Measurements from ENCODE around the gene TRIM59.

Gene TRIM59

DNA sequence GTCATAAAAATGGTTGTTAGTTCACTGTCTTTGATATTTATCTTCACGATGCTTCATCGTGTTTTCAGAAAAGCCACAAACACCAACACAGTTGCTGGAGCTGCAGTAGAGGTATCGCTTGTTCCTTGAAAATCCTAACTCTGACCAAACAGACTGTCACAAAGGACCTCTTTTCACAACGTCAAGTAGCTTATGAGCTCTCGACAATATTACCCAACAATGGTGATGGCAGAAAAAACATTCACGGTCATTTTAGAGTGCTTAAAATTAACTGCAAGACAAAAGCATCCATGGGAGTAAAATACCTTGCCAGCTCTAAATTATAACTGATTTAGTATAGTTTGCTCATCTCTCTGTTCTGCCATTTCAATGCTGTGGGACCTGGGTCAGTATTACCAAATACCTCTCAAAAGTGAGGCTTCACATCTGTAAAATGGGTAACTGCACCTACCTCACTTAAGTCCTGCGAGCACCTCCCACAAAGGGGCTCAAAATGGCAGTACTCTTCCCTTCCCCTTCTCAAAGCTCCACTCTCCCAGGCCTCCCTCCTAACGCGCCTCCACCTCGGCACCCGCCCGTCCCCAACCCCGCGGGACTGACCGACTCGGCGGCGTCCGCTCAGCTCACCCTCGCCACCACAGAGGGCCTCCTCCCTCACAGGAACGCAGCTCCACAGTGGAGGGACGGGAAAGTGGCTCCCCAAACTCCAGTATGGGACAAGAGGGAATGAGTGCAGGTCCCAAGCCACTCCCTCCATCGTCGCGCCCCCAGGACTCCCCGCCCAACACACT, 546 bp downstream of the TRIM59 start (continued):
- TF ChIP-seq ZNF155 (tag by site-specific recombination; IDR thresholded peaks at IDR 0.05) (no peak), ZNF777 (tag by site-specific recombination; IDR thresholded peaks at IDR 0.05; ENCODE audit: borderline replicate concordance) (peak; percentile 36; the same call in 1 of the 2 replicates), KLF9 (tag by site-specific recombination; IDR thresholded peaks at IDR 0.05; ENCODE audit: low read depth) (peak; percentile 86), ZNF16 (tag by site-specific recombination; IDR thresholded peaks at IDR 0.05; ENCODE audit: low read depth) (no peak), ZBTB8A (tag by site-specific recombination; IDR thresholded peaks at IDR 0.05) (peak; percentile 97), ZNF175 (tag by site-specific recombination; IDR thresholded peaks at IDR 0.05) (no peak), ZNF433 (tag by site-specific recombination; IDR thresholded peaks at IDR 0.05; ENCODE audit: low read depth) (no peak), ZNF701 (tag by site-specific recombination; IDR thresholded peaks at IDR 0.05) (no peak), ZNF596 (tag by site-specific recombination; IDR thresholded peaks at IDR 0.05) (0 out of 2 replicates have a peak, but pooled peaks have one; percentile 13), HOXD13 (CRISPR knock-in tag; IDR thresholded peaks at IDR 0.05; ENCODE audit: borderline replicate concordance) (no peak), ZNF157 (tag by site-specific recombination; IDR thresholded peaks at IDR 0.05) (no peak), ZNF610 (tag by site-specific recombination; IDR thresholded peaks at IDR 0.05; ENCODE audit: borderline replicate concordance) (no peak), ZNF366 (tag by site-specific recombination; conservative IDR thresholded peaks at IDR 0.05) (peak; percentile 61; the same call in 1 of the 2 replicates), ZNF530 (tag by site-specific recombination; IDR thresholded peaks at IDR 0.05; ENCODE audit: low read depth) (no peak), GLIS2 (tag by site-specific recombination; IDR thresholded peaks at IDR 0.05) (peak; percentile 62), IKZF3 (tag by site-specific recombination; IDR thresholded peaks at IDR 0.05) (peak; percentile 97), BCL11A (tag by site-specific recombination; IDR thresholded peaks at IDR 0.05; ENCODE audit: low read depth) (no peak), ZFP41 (tag by site-specific recombination; IDR thresholded peaks at IDR 0.05; ENCODE audit: borderline replicate concordance) (no peak)
- TF ChIP-seq, protein P1, sequence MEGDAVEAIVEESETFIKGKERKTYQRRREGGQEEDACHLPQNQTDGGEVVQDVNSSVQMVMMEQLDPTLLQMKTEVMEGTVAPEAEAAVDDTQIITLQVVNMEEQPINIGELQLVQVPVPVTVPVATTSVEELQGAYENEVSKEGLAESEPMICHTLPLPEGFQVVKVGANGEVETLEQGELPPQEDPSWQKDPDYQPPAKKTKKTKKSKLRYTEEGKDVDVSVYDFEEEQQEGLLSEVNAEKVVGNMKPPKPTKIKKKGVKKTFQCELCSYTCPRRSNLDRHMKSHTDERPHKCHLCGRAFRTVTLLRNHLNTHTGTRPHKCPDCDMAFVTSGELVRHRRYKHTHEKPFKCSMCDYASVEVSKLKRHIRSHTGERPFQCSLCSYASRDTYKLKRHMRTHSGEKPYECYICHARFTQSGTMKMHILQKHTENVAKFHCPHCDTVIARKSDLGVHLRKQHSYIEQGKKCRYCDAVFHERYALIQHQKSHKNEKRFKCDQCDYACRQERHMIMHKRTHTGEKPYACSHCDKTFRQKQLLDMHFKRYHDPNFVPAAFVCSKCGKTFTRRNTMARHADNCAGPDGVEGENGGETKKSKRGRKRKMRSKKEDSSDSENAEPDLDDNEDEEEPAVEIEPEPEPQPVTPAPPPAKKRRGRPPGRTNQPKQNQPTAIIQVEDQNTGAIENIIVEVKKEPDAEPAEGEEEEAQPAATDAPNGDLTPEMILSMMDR (tag by site-specific recombination; IDR thresholded peaks at IDR 0.05) = peak; percentile 77; the same call in 1 of the 2 replicates
- TF ChIP-seq, protein P2, sequence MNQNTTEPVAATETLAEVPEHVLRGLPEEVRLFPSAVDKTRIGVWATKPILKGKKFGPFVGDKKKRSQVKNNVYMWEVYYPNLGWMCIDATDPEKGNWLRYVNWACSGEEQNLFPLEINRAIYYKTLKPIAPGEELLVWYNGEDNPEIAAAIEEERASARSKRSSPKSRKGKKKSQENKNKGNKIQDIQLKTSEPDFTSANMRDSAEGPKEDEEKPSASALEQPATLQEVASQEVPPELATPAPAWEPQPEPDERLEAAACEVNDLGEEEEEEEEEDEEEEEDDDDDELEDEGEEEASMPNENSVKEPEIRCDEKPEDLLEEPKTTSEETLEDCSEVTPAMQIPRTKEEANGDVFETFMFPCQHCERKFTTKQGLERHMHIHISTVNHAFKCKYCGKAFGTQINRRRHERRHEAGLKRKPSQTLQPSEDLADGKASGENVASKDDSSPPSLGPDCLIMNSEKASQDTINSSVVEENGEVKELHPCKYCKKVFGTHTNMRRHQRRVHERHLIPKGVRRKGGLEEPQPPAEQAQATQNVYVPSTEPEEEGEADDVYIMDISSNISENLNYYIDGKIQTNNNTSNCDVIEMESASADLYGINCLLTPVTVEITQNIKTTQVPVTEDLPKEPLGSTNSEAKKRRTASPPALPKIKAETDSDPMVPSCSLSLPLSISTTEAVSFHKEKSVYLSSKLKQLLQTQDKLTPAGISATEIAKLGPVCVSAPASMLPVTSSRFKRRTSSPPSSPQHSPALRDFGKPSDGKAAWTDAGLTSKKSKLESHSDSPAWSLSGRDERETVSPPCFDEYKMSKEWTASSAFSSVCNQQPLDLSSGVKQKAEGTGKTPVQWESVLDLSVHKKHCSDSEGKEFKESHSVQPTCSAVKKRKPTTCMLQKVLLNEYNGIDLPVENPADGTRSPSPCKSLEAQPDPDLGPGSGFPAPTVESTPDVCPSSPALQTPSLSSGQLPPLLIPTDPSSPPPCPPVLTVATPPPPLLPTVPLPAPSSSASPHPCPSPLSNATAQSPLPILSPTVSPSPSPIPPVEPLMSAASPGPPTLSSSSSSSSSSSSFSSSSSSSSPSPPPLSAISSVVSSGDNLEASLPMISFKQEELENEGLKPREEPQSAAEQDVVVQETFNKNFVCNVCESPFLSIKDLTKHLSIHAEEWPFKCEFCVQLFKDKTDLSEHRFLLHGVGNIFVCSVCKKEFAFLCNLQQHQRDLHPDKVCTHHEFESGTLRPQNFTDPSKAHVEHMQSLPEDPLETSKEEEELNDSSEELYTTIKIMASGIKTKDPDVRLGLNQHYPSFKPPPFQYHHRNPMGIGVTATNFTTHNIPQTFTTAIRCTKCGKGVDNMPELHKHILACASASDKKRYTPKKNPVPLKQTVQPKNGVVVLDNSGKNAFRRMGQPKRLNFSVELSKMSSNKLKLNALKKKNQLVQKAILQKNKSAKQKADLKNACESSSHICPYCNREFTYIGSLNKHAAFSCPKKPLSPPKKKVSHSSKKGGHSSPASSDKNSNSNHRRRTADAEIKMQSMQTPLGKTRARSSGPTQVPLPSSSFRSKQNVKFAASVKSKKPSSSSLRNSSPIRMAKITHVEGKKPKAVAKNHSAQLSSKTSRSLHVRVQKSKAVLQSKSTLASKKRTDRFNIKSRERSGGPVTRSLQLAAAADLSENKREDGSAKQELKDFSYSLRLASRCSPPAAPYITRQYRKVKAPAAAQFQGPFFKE (tag by site-specific recombination; IDR thresholded peaks at IDR 0.05; ENCODE audit: borderline replicate concordance) = 0 out of 2 replicates have a peak, but pooled peaks have one; percentile 19
- TF ChIP-seq, protein P3, sequence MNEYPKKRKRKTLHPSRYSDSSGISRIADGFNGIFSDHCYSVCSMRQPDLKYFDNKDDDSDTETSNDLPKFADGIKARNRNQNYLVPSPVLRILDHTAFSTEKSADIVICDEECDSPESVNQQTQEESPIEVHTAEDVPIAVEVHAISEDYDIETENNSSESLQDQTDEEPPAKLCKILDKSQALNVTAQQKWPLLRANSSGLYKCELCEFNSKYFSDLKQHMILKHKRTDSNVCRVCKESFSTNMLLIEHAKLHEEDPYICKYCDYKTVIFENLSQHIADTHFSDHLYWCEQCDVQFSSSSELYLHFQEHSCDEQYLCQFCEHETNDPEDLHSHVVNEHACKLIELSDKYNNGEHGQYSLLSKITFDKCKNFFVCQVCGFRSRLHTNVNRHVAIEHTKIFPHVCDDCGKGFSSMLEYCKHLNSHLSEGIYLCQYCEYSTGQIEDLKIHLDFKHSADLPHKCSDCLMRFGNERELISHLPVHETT (tag by site-specific recombination; IDR thresholded peaks at IDR 0.05) = no peak
- TF ChIP-seq, protein P4, sequence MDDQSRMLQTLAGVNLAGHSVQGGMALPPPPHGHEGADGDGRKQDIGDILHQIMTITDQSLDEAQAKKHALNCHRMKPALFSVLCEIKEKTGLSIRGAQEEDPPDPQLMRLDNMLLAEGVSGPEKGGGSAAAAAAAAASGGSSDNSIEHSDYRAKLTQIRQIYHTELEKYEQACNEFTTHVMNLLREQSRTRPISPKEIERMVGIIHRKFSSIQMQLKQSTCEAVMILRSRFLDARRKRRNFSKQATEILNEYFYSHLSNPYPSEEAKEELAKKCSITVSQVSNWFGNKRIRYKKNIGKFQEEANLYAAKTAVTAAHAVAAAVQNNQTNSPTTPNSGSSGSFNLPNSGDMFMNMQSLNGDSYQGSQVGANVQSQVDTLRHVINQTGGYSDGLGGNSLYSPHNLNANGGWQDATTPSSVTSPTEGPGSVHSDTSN (CRISPR knock-in tag; IDR thresholded peaks at IDR 0.05) = no peak
- TF ChIP-seq, protein P5, sequence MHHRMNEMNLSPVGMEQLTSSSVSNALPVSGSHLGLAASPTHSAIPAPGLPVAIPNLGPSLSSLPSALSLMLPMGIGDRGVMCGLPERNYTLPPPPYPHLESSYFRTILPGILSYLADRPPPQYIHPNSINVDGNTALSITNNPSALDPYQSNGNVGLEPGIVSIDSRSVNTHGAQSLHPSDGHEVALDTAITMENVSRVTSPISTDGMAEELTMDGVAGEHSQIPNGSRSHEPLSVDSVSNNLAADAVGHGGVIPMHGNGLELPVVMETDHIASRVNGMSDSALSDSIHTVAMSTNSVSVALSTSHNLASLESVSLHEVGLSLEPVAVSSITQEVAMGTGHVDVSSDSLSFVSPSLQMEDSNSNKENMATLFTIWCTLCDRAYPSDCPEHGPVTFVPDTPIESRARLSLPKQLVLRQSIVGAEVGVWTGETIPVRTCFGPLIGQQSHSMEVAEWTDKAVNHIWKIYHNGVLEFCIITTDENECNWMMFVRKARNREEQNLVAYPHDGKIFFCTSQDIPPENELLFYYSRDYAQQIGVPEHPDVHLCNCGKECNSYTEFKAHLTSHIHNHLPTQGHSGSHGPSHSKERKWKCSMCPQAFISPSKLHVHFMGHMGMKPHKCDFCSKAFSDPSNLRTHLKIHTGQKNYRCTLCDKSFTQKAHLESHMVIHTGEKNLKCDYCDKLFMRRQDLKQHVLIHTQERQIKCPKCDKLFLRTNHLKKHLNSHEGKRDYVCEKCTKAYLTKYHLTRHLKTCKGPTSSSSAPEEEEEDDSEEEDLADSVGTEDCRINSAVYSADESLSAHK (tag by site-specific recombination; IDR thresholded peaks at IDR 0.05) = peak; percentile 37; the same call in 1 of the 2 replicates
- TF ChIP-seq, protein P6, sequence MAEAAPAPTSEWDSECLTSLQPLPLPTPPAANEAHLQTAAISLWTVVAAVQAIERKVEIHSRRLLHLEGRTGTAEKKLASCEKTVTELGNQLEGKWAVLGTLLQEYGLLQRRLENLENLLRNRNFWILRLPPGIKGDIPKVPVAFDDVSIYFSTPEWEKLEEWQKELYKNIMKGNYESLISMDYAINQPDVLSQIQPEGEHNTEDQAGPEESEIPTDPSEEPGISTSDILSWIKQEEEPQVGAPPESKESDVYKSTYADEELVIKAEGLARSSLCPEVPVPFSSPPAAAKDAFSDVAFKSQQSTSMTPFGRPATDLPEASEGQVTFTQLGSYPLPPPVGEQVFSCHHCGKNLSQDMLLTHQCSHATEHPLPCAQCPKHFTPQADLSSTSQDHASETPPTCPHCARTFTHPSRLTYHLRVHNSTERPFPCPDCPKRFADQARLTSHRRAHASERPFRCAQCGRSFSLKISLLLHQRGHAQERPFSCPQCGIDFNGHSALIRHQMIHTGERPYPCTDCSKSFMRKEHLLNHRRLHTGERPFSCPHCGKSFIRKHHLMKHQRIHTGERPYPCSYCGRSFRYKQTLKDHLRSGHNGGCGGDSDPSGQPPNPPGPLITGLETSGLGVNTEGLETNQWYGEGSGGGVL (tag by site-specific recombination; IDR thresholded peaks at IDR 0.05) = 0 out of 2 replicates have a peak, but pooled peaks have one; percentile 25
